Vagina (tissue), 2 donors: ENCODE data around the gene GPHB5.

Experiments used
- CTCF ChIP-seq, 3 experiments: fragments of 450-650 bp in 2 of 3; fragments of 200-600 bp in 1 of 3; sonication (generic) in 1 of 3; IDR thresholded peaks; one replicate each; pipeline ENCODE4 v1.5.1; 2017 to 2019; ENCODE audit warnings: antibody characterized with exemption in 3 of 3, mild to moderate bottlenecking in 2 of 3, moderate library complexity in 2 of 3
- POLR2A ChIP-seq, 2 donors: fragments of 450-650 bp; IDR thresholded peaks; one replicate each; pipeline ENCODE4 v1.6.1; 2017; ENCODE audit warnings: antibody characterized with exemption in 2 of 2, mild to moderate bottlenecking in 2 of 2, moderate library complexity in 2 of 2
- POLR2AphosphoS5 ChIP-seq, 2 donors: sonication (generic); formaldehyde crosslinking; IDR thresholded peaks; one replicate each; pipeline ENCODE4 v1.9.0; 2017; ENCODE audit warnings: antibody characterized with exemption in 2 of 2, mild to moderate bottlenecking in 2 of 2, low read depth in 1 of 2; ENCODE audit not compliant: insufficient read depth in 1 of 2

- no peak for TF ChIP-seq POLR2A (IDR thresholded peaks at IDR 0.05)
- TF ChIP-seq CTCF (IDR thresholded peaks at IDR 0.05), result no peak
- TF ChIP-seq POLR2AphosphoS5 (IDR thresholded peaks at IDR 0.05; ENCODE audit: insufficient read depth in 1 of 2, low read depth in 1 of 2), result no peak
Measured at GRCh38 chr14:63288853-63289252, 29.9 kb downstream of the GPHB5 start.
